Activated CD4-positive, alpha-beta T cell treated with anti-CD3 and anti-CD28 coated beads, Interleukin-2, amount 10 ng/mL, durations not matched to agents 7 days and 5 days (primary cell): ENCODE measurements around the gene THAP3. TPM values are rescaled to one million over a fixed set of nuclear protein-coding genes. Genes with fewer than 3 reads are reported as not detected.
"Not testable (repeated sequence)": the region's sequence is repeated elsewhere in the genome, so short reads cannot be mapped to it uniquely, and the experiment has no call there.

ENCODE experiments used
- CTCF ChIA-PET: fragments of 350-600 bp; sonication (Branson Sonifier 250); formaldehyde crosslinking; loops from one replicate; lab custom pipeline; 2021; ENCODE audit warnings: antibody characterized with exemption; lab: Charles Lee
- POLR2A ChIA-PET: fragments of 350-600 bp; sonication (Branson Sonifier 250); formaldehyde crosslinking; loops from one replicate; lab custom pipeline; 2021; ENCODE audit warnings: antibody characterized with exemption; lab: Charles Lee
- DNase-seq: peaks from one replicate; pipeline ENCODE4 v3.0.0-alpha.2; 2020
- H3K27ac Mint-ChIP-seq: one replicate; pipeline ENCODE4 v1.8.0; 2021; ENCODE audit warnings: mild to moderate bottlenecking, moderate library complexity, mixed read lengths
- H3K27me3 Mint-ChIP-seq: one replicate; pipeline ENCODE4 v1.8.0; 2021; ENCODE audit warnings: mixed read lengths
- H3K36me3 Mint-ChIP-seq: one replicate; pipeline ENCODE4 v1.8.0; 2021; ENCODE audit warnings: low read depth, mixed read lengths
- H3K4me1 Mint-ChIP-seq: one replicate; pipeline ENCODE4 v1.8.0; 2021; ENCODE audit warnings: mixed read lengths
- H3K4me3 Mint-ChIP-seq: one replicate; pipeline ENCODE4 v1.8.0; 2021; ENCODE audit warnings: mild to moderate bottlenecking, moderate library complexity, mixed read lengths
- H3K9me3 Mint-ChIP-seq: one replicate; pipeline ENCODE4 v1.8.0; 2021; ENCODE audit warnings: mixed read lengths
- total RNA-seq, 2 experiments: library from RNA; stranded (reverse); gene quantifications; one replicate each; pipeline ENCODE4 v1.2.3, GENCODE V29; 2021

THAP3 gene
- total RNA-seq, 2 experiments from 2014 or later: 18.2 to 19.5 TPM

DNA sequence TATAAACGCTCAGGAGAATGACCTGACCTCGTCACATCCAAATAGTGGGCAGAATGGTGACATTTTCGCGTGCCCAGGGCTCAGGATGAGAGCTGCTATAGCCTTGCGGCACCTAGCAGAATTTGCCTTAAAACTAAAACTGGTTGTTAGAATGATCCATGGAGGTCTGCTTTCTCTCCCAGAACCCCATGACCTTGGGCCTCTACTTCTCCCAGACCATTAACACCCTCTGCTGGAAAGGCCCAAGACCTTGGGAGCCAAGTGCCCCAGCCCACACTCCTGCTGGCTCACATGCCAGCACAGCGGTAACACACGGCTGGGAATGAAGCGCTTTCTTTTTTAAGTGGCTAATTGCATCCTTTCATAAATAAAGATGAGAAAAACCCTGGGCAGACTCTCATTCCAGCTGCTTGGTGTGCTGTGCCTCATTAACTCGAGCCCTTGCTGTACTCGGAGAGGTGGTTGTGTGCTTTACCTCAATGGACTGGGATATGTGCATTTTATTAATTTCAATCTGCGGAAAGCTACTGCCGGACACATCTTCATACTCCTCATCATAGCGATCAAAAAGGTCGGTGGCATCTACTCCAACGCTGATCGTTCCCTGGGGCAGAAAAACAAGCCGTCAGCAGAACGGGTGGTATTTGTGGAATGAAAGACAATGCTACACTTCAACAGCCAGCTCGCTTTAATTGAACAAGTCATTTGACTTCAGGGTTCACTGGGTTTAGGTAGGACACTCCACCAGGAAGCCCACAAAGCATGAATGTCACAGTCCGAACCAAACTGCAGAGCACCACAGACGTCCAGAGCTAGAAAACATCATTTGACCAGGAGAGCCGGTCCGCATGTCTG lies 29.0 kb downstream of the THAP3 start:
- CTCF ChIA-PET: interaction anchor here (0.5 to 1.4 kb wide), 4 partner anchors 14 to 48 kb away, joined by 3 to 4 read pairs (median 3); partner anchors contain the start of gene DNAJC11
- no peak for DNase-seq
- POLR2A ChIA-PET: no interaction called here
- Mint-ChIP-seq H3K9me3 (no peaks in the 10 kb centered on the region), H3K4me1 (peaks cover 7% of the 10 kb centered on the region), H3K27me3 (no peaks in the 10 kb centered on the region), H3K27ac (no peak overlapping the region), H3K4me3 (no peak overlapping the region), H3K36me3 (peaks cover 2% of the 10 kb centered on the region)

DNA sequence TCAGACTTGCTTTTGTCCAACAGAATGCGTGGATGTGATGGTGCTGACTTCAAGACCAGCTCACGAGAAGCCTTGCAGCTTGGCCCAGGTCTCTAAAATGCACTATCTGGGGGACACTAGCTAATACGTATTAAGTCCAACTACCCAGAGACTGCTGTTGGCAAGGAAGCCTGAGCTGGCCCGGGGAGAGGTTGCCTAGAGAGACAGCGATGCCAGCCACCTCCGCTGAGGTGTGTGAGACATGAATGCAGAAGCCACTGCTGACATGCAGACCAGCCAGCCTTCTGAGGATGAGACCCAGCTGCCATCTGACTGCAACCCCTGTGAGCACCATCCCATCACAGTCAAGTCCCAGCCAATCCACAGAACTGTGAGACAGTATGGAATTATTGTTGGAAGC lies 32.5 kb downstream of the THAP3 start:
- no peaks in the 10 kb centered on the region for H3K9me3 Mint-ChIP-seq
- DNase-seq: no peak
- no peaks in the 10 kb centered on the region for H3K36me3 Mint-ChIP-seq
- no peaks in the 10 kb centered on the region for H3K27me3 Mint-ChIP-seq
- peaks cover 7% of the 10 kb centered on the region for H3K4me1 Mint-ChIP-seq
- ChIA-PET CTCF (interaction anchor here (0.6 to 2.3 kb wide), 3 partner anchors 10 to 338 kb away, joined by 3 to 4 read pairs (median 3); no protein-coding TSS in a partner anchor), POLR2A (no interaction called here)
- no peak overlapping the region for H3K4me3 Mint-ChIP-seq
- no peak overlapping the region for H3K27ac Mint-ChIP-seq

DNA sequence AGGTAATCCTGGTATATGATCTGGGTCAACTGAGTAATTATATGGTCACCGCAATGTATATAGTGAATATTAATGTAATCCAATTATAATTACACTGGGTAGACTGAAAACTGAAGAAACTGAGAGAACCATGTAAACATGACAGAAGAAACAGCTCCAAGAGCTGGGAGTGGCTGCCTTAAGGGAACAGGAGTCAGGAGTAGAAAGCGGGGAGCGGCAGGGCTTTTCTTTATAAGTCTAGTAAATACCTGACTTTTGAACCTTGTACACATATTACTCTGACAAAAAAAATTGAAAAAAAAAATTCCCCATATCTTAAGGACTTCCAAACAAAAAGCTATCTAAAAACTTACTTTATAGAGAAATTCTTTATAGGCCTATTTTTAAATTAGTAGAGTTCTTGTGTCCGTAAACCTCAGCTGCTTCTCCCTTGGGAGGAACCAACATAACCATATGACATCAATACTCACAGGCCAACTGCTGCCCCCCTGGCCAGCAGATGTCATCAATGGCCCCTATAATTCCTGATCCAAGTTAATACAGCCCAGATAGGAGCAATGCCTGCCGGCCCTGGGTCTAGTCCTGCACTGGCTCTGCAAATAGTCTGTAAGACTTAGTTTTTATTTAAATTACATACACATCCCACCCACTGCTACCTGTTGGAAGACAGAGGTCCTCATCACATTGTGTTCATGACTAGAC lies 33.8 kb downstream of the THAP3 start:
- H3K9me3 Mint-ChIP-seq: no peaks in the 10 kb centered on the region
- H3K27me3 Mint-ChIP-seq: no peaks in the 10 kb centered on the region
- ChIA-PET POLR2A (no interaction called here), CTCF (interaction anchor here (2.3 kb wide), 1 partner anchor 8 kb away, joined by 4 read pairs; no protein-coding TSS in a partner anchor)
- no peak for DNase-seq
- H3K4me1 Mint-ChIP-seq: peaks cover 7% of the 10 kb centered on the region
- H3K27ac Mint-ChIP-seq: no peak overlapping the region
- peaks cover 8% of the 10 kb centered on the region for H3K36me3 Mint-ChIP-seq
- no peak overlapping the region for H3K4me3 Mint-ChIP-seq

DNA sequence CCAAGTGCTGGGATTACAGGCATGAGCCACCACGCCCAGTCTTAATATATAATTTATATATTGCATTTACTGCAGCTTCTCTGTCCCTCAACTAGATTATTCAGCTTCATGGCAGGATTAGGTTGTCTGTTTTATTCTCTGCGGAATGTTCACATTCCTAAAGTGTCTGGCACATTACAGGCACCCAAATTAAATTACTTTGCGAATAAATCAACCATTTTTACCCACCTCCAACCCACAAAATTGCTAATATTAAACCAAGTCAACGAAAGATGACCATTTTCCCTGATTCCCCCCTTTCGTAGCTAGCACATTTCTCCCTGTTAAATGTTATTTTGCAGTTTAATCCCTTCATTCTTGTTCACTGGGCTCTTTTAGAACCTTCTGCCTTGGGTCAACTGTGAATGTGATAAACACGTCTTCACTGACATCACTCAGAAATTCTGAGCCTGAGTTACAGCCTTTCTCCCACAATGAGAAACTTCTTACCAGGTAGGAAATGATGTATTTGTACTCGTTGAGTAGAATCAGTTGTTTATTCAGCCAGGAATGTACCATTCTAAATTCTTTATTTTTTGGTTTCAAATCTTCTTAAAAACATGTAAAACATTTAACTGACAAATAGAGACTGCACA lies 35.9 kb downstream of the THAP3 start:
- Mint-ChIP-seq H3K27ac (no peak overlapping the region), H3K4me3 (no peak overlapping the region), H3K36me3 (peaks cover 12% of the 10 kb centered on the region), H3K27me3 (no peaks in the 10 kb centered on the region), H3K9me3 (no peaks in the 10 kb centered on the region), H3K4me1 (peaks cover 7% of the 10 kb centered on the region)
- POLR2A ChIA-PET: no interaction called here
- CTCF ChIA-PET: no interaction called here
- DNase-seq: no peak

DNA sequence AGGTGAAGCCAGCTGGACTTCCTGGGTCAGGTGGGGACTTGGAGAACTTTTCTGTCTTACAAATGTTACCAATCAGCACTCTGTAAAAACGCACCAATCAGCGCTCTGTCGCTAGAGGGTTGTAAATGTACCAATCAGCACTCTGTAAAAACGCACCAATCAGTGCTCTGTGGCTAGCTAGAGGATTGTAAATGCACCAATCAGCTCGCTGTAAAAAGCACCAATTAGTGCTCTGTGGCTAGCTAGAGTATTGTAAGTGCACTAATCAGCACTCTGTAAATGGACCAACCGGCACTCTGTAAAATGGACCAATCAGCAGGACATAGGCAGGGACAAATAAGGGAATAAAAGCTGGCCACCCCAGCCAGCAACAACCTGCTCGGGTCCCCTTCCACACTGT lies 37.8 kb downstream of the THAP3 start:
- H3K4me3 Mint-ChIP-seq, H3K27me3 Mint-ChIP-seq, H3K4me1 Mint-ChIP-seq, H3K27ac Mint-ChIP-seq, POLR2A ChIA-PET, H3K9me3 Mint-ChIP-seq, DNase-seq: not testable (repeated sequence)
- H3K36me3 Mint-ChIP-seq: peaks cover 17% of the 10 kb centered on the region
- CTCF ChIA-PET: interaction anchor here (0.5 kb wide), 1 partner anchor 533 kb away, joined by 3 read pairs; no protein-coding TSS in a partner anchor

DNA sequence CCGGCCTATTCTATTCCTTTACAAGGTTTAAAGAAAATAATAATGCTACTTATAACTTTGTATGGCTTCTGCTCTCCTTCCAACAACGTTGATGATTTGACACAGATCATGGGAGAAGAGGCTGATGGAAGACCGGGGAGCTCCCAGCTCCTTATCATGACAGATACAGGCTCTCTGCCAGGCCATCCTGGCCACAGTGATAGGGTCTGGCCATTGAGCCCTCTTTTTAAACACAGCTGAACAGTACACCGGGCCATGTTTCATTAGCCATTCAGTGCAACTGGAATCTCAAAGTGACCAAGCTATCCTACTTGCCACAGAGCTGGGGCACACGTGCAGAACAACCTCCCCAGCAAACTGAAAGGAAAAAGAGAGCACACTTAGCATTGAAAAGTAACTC lies 42.0 kb downstream of the THAP3 start:
- Mint-ChIP-seq H3K36me3 (peaks cover 17% of the 10 kb centered on the region), H3K27ac (no peak overlapping the region), H3K4me3 (no peak overlapping the region), H3K9me3 (no peaks in the 10 kb centered on the region), H3K27me3 (no peaks in the 10 kb centered on the region), H3K4me1 (no peaks in the 10 kb centered on the region)
- CTCF ChIA-PET: interaction anchor here (1.3 to 2.2 kb wide), 3 partner anchors 9 to 20 kb away, joined by 3 to 6 read pairs (median 4); no protein-coding TSS in a partner anchor
- DNase-seq: no peak
- POLR2A ChIA-PET: no interaction called here

DNA sequence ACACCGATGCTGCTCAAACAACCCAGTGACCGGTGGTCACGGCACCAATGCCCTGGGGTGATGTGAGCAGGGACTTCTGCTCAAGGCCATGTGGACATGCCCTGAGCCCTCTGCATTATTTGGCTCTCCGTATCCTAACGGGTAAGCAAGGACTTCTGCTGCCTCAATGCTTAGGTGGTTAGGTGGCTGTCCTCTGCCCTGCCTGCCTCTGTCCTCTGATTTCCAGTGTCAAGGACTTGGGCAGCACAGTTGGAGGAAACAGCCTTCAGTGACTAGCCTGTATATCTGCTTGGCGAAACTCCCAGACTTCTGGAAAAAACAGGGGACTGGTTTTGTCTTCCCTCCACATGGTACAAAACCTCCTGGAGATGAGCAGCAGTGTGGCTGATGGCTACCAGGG lies 42.5 kb downstream of the THAP3 start:
- no peak overlapping the region for H3K27ac Mint-ChIP-seq
- H3K27me3 Mint-ChIP-seq: no peaks in the 10 kb centered on the region
- H3K36me3 Mint-ChIP-seq: peaks cover 17% of the 10 kb centered on the region
- CTCF ChIA-PET: interaction anchor here (1.6 to 2.2 kb wide), 2 partner anchors 9 to 16 kb away, joined by 4 to 6 read pairs; no protein-coding TSS in a partner anchor
- H3K4me1 Mint-ChIP-seq: no peaks in the 10 kb centered on the region
- H3K9me3 Mint-ChIP-seq: no peaks in the 10 kb centered on the region
- no peak for DNase-seq
- no peak overlapping the region for H3K4me3 Mint-ChIP-seq
- POLR2A ChIA-PET: no interaction called here

DNA sequence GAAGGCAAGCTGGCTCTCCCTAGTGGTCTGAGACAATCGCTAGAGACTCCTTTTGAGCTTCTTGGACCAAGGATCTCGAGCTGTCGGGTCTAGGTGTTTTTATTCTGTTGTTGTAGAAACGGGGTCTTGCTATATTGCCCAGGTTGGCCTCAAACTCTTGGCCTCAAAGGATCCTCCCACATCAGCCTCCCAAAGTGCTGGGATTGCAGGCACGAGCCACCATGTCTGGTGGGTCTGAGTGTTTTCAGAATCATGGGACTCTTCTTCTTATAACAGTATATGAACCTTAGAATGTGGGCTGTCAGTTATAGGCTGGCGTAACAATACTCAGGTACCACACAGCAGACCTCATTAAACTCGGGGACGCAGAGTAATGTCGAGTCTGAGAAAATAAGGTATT lies 43.8 kb downstream of the THAP3 start:
- ChIA-PET CTCF (interaction anchor here (0.9 to 1.5 kb wide), 2 partner anchors 15 to 32 kb away, joined by 3 to 7 read pairs; partner anchors contain the start of gene DNAJC11), POLR2A (no interaction called here)
- no peaks in the 10 kb centered on the region for H3K4me1 Mint-ChIP-seq
- no peaks in the 10 kb centered on the region for H3K9me3 Mint-ChIP-seq
- DNase-seq: no peak
- H3K27me3 Mint-ChIP-seq: no peaks in the 10 kb centered on the region
- H3K27ac Mint-ChIP-seq: no peak overlapping the region
- H3K4me3 Mint-ChIP-seq: no peak overlapping the region
- H3K36me3 Mint-ChIP-seq: peaks cover 9% of the 10 kb centered on the region

DNA sequence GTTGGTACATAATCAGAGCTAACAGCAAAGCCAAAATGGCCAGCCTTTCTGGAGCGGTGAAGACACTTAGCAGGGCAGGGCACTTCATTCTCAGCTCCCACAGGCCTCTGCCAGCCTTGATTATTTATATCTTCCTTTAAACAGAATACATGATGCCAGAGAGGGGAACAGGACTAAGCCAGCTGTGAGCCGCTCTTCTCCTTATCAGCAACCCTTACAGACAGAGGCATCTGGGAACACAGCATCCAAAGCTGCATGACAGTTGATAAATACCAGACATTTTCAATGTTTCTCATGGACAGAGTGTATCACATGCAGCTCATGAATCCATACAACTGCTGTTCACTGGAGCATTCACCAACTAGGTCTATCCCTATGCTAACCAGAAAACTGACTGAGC lies 47.9 kb downstream of the THAP3 start:
- H3K27me3 Mint-ChIP-seq: no peaks in the 10 kb centered on the region
- CTCF ChIA-PET: interaction anchor here (0.6 to 1.4 kb wide), 4 partner anchors 8 to 37 kb away, joined by 3 to 4 read pairs (median 4); partner anchors contain the start of gene DNAJC11

DNA sequence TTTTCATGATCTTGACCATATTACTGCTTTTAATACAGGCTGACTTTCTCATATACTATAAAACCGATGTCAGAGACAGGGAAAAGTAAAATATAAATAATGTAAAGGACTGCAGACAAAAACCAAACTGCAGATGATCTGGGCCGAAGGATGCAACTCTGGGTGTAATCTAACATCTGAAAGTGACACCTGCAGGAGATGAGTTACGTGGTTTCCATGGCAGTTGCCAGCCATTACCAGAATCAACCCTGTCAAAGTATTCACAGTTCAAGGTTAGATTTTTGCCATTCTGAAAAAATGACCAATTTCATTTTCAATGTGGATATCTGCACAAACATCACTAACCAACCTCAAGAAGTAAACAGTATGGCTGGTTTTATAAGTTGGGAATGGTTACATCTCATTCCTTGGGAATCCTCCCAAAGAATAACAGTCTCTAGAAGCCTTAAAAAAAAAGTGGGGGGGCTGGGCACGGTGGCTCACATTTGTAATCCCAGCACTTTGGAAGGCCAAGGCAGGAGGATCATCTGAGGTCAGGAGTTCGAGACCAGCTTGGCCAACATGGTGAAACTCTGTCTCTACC lies 49.2 kb downstream of the THAP3 start:
- H3K36me3 Mint-ChIP-seq: peaks cover 17% of the 10 kb centered on the region
- no peak overlapping the region for H3K4me3 Mint-ChIP-seq
- POLR2A ChIA-PET: interaction anchor here (0.6 kb wide), 1 partner anchor 282 kb away, joined by 3 read pairs; no protein-coding TSS in a partner anchor

More for the DNA sequence above, 47.9 kb downstream of the THAP3 start:
- Mint-ChIP-seq H3K4me3 (no peak overlapping the region), H3K4me1 (no peaks in the 10 kb centered on the region), H3K9me3 (no peaks in the 10 kb centered on the region), H3K36me3 (peaks cover 15% of the 10 kb centered on the region), H3K27ac (no peak overlapping the region)
- DNase-seq: no peak
- POLR2A ChIA-PET: no interaction called here

DNA sequence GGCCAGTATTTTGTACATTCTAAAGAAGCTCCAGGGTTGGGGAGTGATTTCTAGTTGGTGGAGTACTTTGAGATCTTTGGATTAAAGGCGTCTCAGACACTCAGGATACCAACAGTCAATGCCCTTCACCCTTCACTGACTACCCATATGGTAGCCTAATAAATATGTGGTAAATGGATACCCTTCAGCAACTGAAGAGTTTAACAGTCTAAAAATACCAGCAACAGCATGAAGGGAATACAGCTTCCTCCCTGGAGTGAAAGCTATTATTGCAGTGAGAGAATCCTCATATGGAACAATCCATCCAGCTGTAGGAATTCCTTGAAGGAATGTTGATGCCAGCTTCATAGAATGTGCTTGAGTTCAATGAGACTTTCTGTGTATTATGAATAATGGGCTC lies 50.1 kb downstream of the THAP3 start:
- CTCF ChIA-PET: interaction anchor here (0.6 to 1.0 kb wide), 3 partner anchors 27 to 344 kb away, joined by 3 to 6 read pairs (median 3); partner anchors contain the start of gene DNAJC11
- Mint-ChIP-seq H3K27ac (no peak overlapping the region), H3K4me1 (no peaks in the 10 kb centered on the region), H3K36me3 (peaks cover 20% of the 10 kb centered on the region), H3K9me3 (no peaks in the 10 kb centered on the region), H3K4me3 (no peak overlapping the region), H3K27me3 (no peaks in the 10 kb centered on the region)
- no peak for DNase-seq
- POLR2A ChIA-PET: interaction anchor here (0.6 kb wide), 1 partner anchor 281 kb away, joined by 3 read pairs; no protein-coding TSS in a partner anchor

More for the DNA sequence above, 49.2 kb downstream of the THAP3 start:
- Mint-ChIP-seq H3K9me3 (no peaks in the 10 kb centered on the region), H3K4me1 (no peaks in the 10 kb centered on the region), H3K27me3 (no peaks in the 10 kb centered on the region), H3K27ac (no peak overlapping the region)
- no peak for DNase-seq
- CTCF ChIA-PET: interaction anchor here (0.6 kb wide), 1 partner anchor 27 kb away, joined by 3 read pairs; the partner anchor contains the start of gene DNAJC11

DNA sequence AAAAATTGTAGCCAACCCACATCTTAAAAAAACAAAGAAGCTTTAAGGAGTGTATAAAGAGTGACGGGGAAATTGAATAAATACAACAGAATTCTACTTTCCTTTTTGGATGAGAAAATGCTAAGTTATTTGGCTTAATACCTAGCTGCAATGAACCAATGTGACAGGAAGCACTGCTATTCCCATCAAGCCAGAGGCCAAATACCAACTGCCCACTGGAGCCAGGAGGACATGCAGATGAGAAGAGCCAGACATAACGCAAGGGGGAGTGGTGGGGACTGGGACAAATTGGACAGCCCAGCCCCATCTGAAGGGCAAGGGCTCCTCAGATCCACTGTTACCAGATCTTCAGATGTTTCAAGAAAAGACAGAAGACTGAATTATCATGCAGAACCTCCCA lies 51.3 kb downstream of the THAP3 start:
- DNase-seq: no peak
- Mint-ChIP-seq H3K4me1 (no peaks in the 10 kb centered on the region), H3K27me3 (no peaks in the 10 kb centered on the region), H3K27ac (no peak overlapping the region), H3K4me3 (no peak overlapping the region), H3K36me3 (peaks cover 26% of the 10 kb centered on the region), H3K9me3 (no peaks in the 10 kb centered on the region)
- CTCF ChIA-PET: no interaction called here
- POLR2A ChIA-PET: no interaction called here
